ENCODE results near the gene KIF15.

KIF15 gene

DNA sequence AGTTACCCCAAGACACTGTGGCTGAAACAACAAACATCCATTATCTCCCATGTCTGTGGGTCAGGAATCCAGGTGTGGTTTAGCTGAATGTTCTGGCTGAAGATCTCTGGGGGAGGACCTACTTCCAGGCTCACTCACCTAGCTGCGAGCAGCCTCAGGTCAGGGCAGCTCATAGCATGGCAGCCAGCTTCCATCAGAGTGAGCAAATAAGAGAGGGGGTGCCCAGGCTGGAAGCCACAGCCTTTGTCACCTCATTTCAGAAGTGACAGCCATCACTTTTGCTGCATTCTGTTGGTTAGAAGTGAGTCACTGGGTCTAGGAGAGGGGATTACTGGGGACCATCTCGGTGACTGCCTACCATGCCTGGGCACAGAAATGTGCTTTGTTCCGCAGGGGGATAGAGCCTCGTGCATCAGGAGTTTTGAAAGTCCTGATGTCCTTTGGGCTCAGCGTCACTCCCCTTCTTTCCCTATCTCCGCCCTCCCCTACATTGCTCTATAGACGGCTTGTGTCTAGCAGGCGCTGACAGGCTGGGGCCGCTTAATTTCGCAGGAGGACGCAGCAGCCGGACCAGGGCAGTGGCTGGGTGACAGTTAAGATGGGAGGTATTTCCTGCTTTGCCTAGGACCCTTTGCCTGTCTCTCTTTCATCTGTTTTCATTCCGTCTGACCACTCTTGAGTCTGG lies 138.2 kb downstream of the KIF15 start:
- no peaks in the 10 kb centered on the region for H3K4me1 ChIP-seq (ENCODE audit: low read length)
- H4K20me1 ChIP-seq (ENCODE audit: insufficient read depth, low read length), result no peaks in the 10 kb centered on the region
- no peak overlapping the region for H2AFZ ChIP-seq (ENCODE audit: low read length)
- DNase-seq, result no peak
- TF ChIP-seq EZH2 (optimal IDR thresholded peaks at IDR 0.05; ENCODE audit: low read depth, low read length) (no peak), EZH2phosphoT487 (IDR thresholded peaks at IDR 0.05; ENCODE audit: low read length) (no peak)
- TF ChIP-seq, protein P1, sequence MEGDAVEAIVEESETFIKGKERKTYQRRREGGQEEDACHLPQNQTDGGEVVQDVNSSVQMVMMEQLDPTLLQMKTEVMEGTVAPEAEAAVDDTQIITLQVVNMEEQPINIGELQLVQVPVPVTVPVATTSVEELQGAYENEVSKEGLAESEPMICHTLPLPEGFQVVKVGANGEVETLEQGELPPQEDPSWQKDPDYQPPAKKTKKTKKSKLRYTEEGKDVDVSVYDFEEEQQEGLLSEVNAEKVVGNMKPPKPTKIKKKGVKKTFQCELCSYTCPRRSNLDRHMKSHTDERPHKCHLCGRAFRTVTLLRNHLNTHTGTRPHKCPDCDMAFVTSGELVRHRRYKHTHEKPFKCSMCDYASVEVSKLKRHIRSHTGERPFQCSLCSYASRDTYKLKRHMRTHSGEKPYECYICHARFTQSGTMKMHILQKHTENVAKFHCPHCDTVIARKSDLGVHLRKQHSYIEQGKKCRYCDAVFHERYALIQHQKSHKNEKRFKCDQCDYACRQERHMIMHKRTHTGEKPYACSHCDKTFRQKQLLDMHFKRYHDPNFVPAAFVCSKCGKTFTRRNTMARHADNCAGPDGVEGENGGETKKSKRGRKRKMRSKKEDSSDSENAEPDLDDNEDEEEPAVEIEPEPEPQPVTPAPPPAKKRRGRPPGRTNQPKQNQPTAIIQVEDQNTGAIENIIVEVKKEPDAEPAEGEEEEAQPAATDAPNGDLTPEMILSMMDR (IDR thresholded peaks at IDR 0.05; ENCODE audit: low read length), result no peak
- no peak overlapping the region for H3K4me3 ChIP-seq (ENCODE audit: low read length)
- no peaks in the 10 kb centered on the region for H3K36me3 ChIP-seq (replicated peaks; ENCODE audit: insufficient read depth, low read length)
- no peak overlapping the region for H3K27ac ChIP-seq (ENCODE audit: low read length)
- H3K9me2 ChIP-seq (replicated peaks; ENCODE audit: insufficient read depth, low read length), result no peaks in the 10 kb centered on the region
- no peaks in the 10 kb centered on the region for H3K9me3 ChIP-seq (replicated peaks; ENCODE audit: insufficient read depth, low read length)
- no peaks in the 10 kb centered on the region for H3F3A ChIP-seq (ENCODE audit: insufficient read depth, low read length)
- H3K27me3 ChIP-seq (replicated peaks; ENCODE audit: insufficient read depth, low read length), result no peaks in the 10 kb centered on the region
- H3K79me2 ChIP-seq (ENCODE audit: low read length), result no peaks in the 10 kb centered on the region
- no peak overlapping the region for H3K4me2 ChIP-seq (ENCODE audit: low read depth, low read length)
- no peak overlapping the region for H3K9ac ChIP-seq (ENCODE audit: low read length)

DNA sequence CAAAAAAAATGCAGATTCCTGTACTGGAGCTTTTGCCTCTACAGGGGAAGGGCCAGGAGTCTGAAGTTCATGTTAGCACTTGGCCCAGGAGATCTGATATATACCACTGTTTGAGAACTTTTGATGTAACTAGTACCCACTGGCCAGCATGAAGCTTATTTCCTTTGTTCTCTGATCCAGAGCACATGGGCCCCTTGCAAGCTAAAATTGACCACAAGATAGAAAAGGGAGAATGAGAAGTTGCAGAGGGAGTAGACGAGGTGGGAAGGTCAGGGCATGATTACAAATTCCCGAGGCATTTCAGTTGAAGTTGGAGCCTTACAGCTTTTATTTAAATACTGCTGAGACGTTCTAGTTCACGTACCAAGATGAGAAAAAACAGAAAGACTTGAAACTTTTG lies 141.0 kb downstream of the KIF15 start:
- H3K4me2 ChIP-seq (ENCODE audit: low read depth, low read length), result no peak overlapping the region
- no peaks in the 10 kb centered on the region for H3K9me3 ChIP-seq (replicated peaks; ENCODE audit: insufficient read depth, low read length)
- H3K9me2 ChIP-seq (replicated peaks; ENCODE audit: insufficient read depth, low read length), result no peaks in the 10 kb centered on the region
- no peak for TF ChIP-seq EZH2 (optimal IDR thresholded peaks at IDR 0.05; ENCODE audit: low read depth, low read length)
- TF ChIP-seq, protein P1 (IDR thresholded peaks at IDR 0.05; ENCODE audit: low read length), result no peak
- no peak for TF ChIP-seq EZH2phosphoT487 (IDR thresholded peaks at IDR 0.05; ENCODE audit: low read length)
- no peaks in the 10 kb centered on the region for H4K20me1 ChIP-seq (ENCODE audit: insufficient read depth, low read length)
- H3F3A ChIP-seq (ENCODE audit: insufficient read depth, low read length), result no peaks in the 10 kb centered on the region
- H3K36me3 ChIP-seq (replicated peaks; ENCODE audit: insufficient read depth, low read length), result no peaks in the 10 kb centered on the region
- no peak overlapping the region for H3K4me3 ChIP-seq (ENCODE audit: low read length)
- H3K4me1 ChIP-seq (ENCODE audit: low read length), result no peaks in the 10 kb centered on the region
- no peak for DNase-seq
- H2AFZ ChIP-seq (ENCODE audit: low read length), result no peak overlapping the region
- H3K27me3 ChIP-seq (replicated peaks; ENCODE audit: insufficient read depth, low read length), result no peaks in the 10 kb centered on the region
- H3K9ac ChIP-seq (ENCODE audit: low read length), result no peak overlapping the region
- no peaks in the 10 kb centered on the region for H3K79me2 ChIP-seq (ENCODE audit: low read length)
- no peak overlapping the region for H3K27ac ChIP-seq (ENCODE audit: low read length)
